ENCODE results near the gene CSPG4.

Gene CSPG4

GRCh38 chr15:75669191-75669878 lies 43.3 kb downstream of the CSPG4 start:
- DNase-seq (ENCODE audit: low read depth), result no peak

DNA sequence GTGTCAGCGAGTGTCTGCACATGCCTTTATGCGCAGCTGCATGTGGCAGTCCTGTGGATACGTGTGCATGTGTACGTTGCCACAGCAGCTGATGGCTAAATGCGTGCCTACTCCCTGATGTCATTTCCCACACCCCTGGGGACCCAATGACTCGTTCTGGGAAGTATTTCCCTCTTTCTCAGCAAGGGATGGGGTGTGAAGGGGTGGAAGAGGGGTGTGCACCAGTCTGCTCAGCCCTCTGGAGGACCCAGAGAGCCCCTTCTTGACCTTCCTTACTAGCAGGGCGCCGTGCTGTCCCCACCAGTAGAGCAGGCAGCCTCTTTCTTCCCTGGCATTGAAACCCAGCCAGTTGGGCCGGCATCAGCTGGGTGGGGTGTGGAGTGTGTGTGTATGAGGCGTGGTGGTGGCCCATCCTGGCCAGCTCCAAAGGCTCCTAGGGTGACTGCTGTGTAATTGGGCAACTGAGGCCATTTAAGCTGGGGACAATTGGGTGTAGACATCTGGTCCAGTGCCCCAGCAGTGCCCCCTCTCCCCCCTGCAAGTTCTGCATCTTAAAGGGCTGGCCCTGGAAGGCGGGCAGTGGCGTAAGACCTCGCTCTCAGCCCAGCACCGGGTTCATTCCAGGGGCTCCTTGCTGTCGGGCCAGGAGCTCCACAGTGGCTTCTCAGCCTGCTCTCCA lies 45.7 kb downstream of the CSPG4 start:
- no peak for DNase-seq (ENCODE audit: low read depth)

- DNase-seq (ENCODE audit: low read depth), result no peak
These were observed 48.7 kb downstream of the CSPG4 start for GRCh38 chr15:75663931-75664421.

GRCh38 chr15:75662823-75663519 lies 49.7 kb downstream of the CSPG4 start:
- no peak for DNase-seq (ENCODE audit: low read depth)

- DNase-seq (ENCODE audit: low read depth), result no peak
These were observed 50.9 kb downstream of the CSPG4 start for GRCh38 chr15:75661756-75662140.

DNA sequence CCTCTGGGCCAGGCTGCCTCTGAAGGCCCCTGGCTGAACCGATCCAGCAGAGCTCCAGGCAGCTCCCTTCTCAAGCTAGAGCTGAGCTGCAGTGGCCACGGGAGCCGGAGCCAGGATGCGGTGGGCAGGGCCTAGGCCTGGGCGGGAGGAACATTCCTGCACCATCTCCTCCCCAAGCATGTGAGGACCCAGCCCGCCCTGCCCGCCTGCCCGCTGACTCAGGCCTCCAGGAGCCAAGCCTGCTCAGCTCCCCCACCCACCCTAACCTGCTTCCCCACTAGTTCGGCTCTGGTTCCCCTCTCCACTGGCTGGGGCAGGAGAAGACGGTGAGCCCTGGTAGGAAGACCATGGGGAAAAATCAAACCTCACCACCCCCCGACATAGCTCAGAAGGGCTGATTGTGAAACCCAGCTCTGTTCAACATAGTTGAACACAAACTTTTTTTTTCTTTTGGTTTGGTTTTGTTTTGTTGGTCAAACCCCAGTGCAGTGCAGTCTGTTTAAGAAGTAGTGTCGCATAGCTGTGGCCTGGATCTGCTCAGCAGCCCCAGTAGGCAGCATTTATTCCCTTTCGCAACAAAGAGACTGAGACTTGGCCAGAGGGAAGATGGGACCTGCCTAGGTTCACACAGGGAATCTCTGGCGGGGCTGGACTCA lies 51.4 kb downstream of the CSPG4 start:
- no peak for DNase-seq (ENCODE audit: low read depth)

GRCh38 chr15:75659928-75660645 lies 52.6 kb downstream of the CSPG4 start:
- no peak for DNase-seq (ENCODE audit: low read depth)

DNA sequence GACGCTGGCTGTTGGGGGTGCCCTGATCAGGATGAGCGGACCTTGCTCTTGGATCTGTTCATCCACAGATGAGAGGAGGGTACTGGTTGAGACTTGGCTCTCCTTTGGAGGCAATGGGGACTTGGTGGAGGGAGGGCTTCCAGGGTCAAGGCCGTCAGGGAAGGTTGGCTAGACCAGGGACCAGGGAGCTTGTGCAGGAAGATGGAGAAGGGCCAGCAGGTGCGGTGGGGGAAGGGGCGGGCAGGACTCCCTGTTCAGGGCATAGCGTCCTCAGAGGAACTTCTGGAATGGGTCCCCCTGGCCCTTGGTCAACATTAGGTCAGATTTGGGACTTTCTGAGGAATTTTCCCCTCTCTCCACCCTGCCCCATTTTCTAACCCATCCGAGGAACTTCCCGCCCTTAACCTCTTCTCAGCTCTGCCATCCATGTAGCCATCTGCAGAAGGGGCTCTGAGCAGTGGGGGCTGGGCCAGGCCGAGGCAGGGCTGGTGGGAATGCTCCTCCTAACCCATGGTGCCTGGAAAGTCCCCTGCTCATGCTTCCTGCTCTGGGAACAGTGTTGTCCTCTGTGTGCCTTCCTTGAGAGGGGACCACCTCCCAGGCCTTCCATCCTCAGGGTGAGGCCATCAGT lies 53.4 kb downstream of the CSPG4 start:
- no peak for DNase-seq (ENCODE audit: low read depth)

DNA sequence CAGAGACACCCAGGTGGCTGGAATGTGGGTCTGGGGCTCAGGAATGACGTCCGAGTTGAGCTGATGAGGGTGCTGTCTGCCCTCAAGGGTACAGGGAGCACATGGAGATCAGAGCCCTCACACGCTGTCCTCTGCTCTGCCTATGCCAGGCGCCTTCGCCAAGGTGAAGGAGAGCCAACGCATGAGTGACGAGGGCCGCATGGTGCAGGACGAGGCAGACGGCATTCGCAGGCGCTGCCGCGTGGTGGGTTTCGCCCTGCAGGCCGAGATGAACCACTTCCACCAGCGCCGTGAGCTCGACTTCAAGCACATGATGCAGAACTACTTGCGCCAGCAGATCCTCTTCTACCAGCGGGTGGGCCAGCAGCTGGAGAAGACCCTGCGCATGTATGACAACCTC lies 55.8 kb downstream of the CSPG4 start:
- DNase-seq (ENCODE audit: low read depth), result no peak

- DNase-seq (ENCODE audit: low read depth), result no peak
These were observed 56.3 kb downstream of the CSPG4 start for GRCh38 chr15:75656331-75656730.

- no peak for DNase-seq (ENCODE audit: low read depth)
These were observed 56.7 kb downstream of the CSPG4 start for GRCh38 chr15:75655931-75656330.

- no peak for DNase-seq (ENCODE audit: low read depth)
These were observed 58.3 kb downstream of the CSPG4 start for GRCh38 chr15:75654201-75654907.

- DNase-seq (ENCODE audit: low read depth), result no peak
These were observed 59.2 kb downstream of the CSPG4 start for GRCh38 chr15:75653347-75653913.

GRCh38 chr15:75651810-75652543 lies 60.7 kb downstream of the CSPG4 start:
- DNase-seq (ENCODE audit: low read depth), result no peak

- no peak for DNase-seq (ENCODE audit: low read depth)
These were observed 61.5 kb downstream of the CSPG4 start for GRCh38 chr15:75650908-75651809.

- DNase-seq (ENCODE audit: low read depth), result no peak
These were observed 62.8 kb downstream of the CSPG4 start for GRCh38 chr15:75649848-75650247.

GRCh38 chr15:75649045-75649761 lies 63.4 kb downstream of the CSPG4 start:
- DNase-seq (ENCODE audit: low read depth), result no peak
